Loucy (cell line): ENCODE measurements around the gene TGFBR3.

Experiments
- EZH2phosphoT487 ChIP-seq: fragments of 200-600 bp; IDR thresholded peaks from 2 replicates; pipeline ENCODE4 v1.6.1; 2018; ENCODE audit warnings: antibody characterized with exemption, mild to moderate bottlenecking, moderate library complexity, borderline replicate concordance
- TF ChIP-seq, protein P1 (sequence below): fragments of 200-600 bp; sonication (generic); conservative IDR thresholded peaks from 2 replicates; pipeline ENCODE4 v1.5.1; 2014; ENCODE audit warnings: mild to moderate bottlenecking, antibody characterized with exemption, low read length

DNA sequence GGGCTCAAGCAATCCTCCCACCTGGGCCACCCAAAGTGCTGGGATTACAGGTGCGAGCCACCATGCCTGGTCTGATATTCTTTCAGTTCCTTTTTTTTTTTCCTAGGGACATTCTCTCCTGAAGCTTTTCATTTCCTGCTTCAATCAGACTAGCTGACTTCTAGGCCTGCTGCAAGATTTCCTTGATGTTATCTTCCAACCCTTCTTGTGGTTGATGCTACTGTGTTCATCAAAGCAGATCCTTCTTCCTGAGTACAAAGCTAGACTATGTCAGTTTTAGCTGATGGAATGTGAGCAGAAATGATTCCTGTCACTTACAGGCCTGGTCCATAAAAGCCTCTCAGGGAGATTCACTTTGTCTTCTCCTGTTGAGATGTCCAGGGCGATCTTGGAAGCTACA, 238.9 kb downstream of the TGFBR3 start:
- TF ChIP-seq, protein P1, sequence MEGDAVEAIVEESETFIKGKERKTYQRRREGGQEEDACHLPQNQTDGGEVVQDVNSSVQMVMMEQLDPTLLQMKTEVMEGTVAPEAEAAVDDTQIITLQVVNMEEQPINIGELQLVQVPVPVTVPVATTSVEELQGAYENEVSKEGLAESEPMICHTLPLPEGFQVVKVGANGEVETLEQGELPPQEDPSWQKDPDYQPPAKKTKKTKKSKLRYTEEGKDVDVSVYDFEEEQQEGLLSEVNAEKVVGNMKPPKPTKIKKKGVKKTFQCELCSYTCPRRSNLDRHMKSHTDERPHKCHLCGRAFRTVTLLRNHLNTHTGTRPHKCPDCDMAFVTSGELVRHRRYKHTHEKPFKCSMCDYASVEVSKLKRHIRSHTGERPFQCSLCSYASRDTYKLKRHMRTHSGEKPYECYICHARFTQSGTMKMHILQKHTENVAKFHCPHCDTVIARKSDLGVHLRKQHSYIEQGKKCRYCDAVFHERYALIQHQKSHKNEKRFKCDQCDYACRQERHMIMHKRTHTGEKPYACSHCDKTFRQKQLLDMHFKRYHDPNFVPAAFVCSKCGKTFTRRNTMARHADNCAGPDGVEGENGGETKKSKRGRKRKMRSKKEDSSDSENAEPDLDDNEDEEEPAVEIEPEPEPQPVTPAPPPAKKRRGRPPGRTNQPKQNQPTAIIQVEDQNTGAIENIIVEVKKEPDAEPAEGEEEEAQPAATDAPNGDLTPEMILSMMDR = no peak
- no peak for TF ChIP-seq EZH2phosphoT487
